HCT116 (cell line): ENCODE measurements around the gene UBTD2. TPM values are rescaled to one million over a fixed set of nuclear protein-coding genes. Genes with fewer than 3 reads are reported as not detected.

Experiments used
- ATAC-seq: fragments of 200-7000 bp; cut with Tn5 transposase; 2 replicates; pipeline ENCODE4 v1.9.1; 2020; ENCODE audit warnings: mild to moderate bottlenecking, moderate library complexity
- BruUV-seq: library from RNA; stranded (reverse); fragments of 400-500 nt; replicated peaks from 2 replicates; lab custom pipeline; 2021; lab: Mats Ljungman, UMichigan
- CTCF ChIA-PET: fragments of 300-600 bp; sonication (Branson Sonifier 250); formaldehyde crosslinking; loops from one replicate; lab custom pipeline; 2021; ENCODE audit warnings: antibody characterized with exemption; lab: Charles Lee
- POLR2A ChIA-PET: fragments of 300-600, 350-600 bp; sonication (Branson Sonifier 250); formaldehyde crosslinking; loops from one replicate; lab custom pipeline; 2021; ENCODE audit warnings: antibody characterized with exemption; lab: Charles Lee
- RAD21 ChIA-PET, 2 experiments: fragments of 300-600 bp; sonication (Branson Sonifier 250); formaldehyde crosslinking; loops; one replicate each; lab custom pipeline; 2023; ENCODE audit warnings: low total read pairs in 2 of 2; ENCODE audit not compliant: uncharacterized antibody in 2 of 2, unreplicated experiment in 2 of 2, low non-redundant PET in 1 of 2; lab: Charles Lee
- DNase-seq: peaks from one replicate; pipeline ENCODE4 v3.0.0-alpha.2; 2010; ENCODE audit warnings: low read depth, low spot score
- H2AFZ ChIP-seq: fragments of 200-600 bp; shearing (Covaris generic), sonication (generic); 2 replicates; pipeline ENCODE4 v1.6.1; 2017; ENCODE audit warnings: low read depth, mixed run types, mixed read lengths, antibody characterized with exemption, low read length; ENCODE audit not compliant: poor library complexity, severe bottlenecking
- H3K27ac ChIP-seq: 2 replicates; pipeline ENCODE4 v1.5.1; 2012; ENCODE audit warnings: low read depth, low read length
- H3K27me3 ChIP-seq: fragments of 200-600 bp; sonication (generic); 2 replicates; pipeline ENCODE4 v1.6.1; 2016; ENCODE audit warnings: mixed run types, low read length, mixed read lengths; ENCODE audit not compliant: insufficient read depth
- H3K36me3 ChIP-seq, 2 experiments: fragments of 200-500 bp in 1 of 2; fragments of 200-600 bp in 1 of 2; sonication (Bioruptor generic) in 1 of 2; sonication (generic) in 1 of 2; 2 replicates each; pipeline versions ENCODE4 v1.5.1 to v1.6.1; 2014 to 2016; ENCODE audit warnings: low read length in 2 of 2, inconsistent platforms in 1 of 2, mixed read lengths in 1 of 2, mixed run types in 1 of 2; ENCODE audit not compliant: insufficient read depth in 2 of 2, control insufficient read depth in 1 of 2
- H3K4me1 ChIP-seq, 2 experiments: fragments of 200-600 bp in 1 of 2; sonication (generic) in 1 of 2; 2 replicates each; pipeline versions ENCODE4 v1.5.1 to v1.6.1; 2012 to 2017; ENCODE audit warnings: low read length in 2 of 2, inconsistent platforms in 1 of 2, mild to moderate bottlenecking in 1 of 2, mixed read lengths in 1 of 2, mixed run types in 1 of 2, moderate library complexity in 1 of 2; ENCODE audit not compliant: insufficient read depth in 2 of 2, control insufficient read depth in 1 of 2
- H3K4me2 ChIP-seq: fragments of 200-600 bp; sonication (generic); 2 replicates; pipeline ENCODE4 v1.6.1; 2017; ENCODE audit warnings: mixed run types, low read length, mixed read lengths
- H3K4me3 ChIP-seq, 2 experiments: fragments of 200-600 bp in 1 of 2; sonication (generic) in 1 of 2; replicated peaks in 1 of 2; 2 replicates each; pipeline ENCODE4 v1.5.1; 2011 to 2016; ENCODE audit warnings: low read length in 2 of 2, control low read depth in 1 of 2, low read depth in 1 of 2, mild to moderate bottlenecking in 1 of 2, mixed read lengths in 1 of 2, mixed run types in 1 of 2
- H3K79me2 ChIP-seq: fragments of 200-600 bp; sonication (generic); 2 replicates; pipeline ENCODE4 v1.6.1; 2017; ENCODE audit warnings: mild to moderate bottlenecking, mixed run types, low read length, moderate library complexity, mixed read lengths; ENCODE audit not compliant: insufficient read depth
- H3K9ac ChIP-seq: fragments of 200-600 bp; sonication (generic); 2 replicates; pipeline ENCODE4 v1.6.1; 2016; ENCODE audit warnings: low read length, mixed read lengths
- H3K9me2 ChIP-seq: fragments of 200-600 bp; sonication (generic), shearing (Covaris generic); 2 replicates; pipeline ENCODE4 v1.6.1; 2017; ENCODE audit warnings: mixed run types, mild to moderate bottlenecking, moderate library complexity; ENCODE audit not compliant: insufficient read depth
- H3K9me3 ChIP-seq, 2 experiments: fragments of 200-500 bp in 1 of 2; fragments of 200-600 bp in 1 of 2; sonication (Bioruptor generic) in 1 of 2; sonication (generic) in 1 of 2; 2 replicates each; pipeline ENCODE4 v1.6.1; 2014 to 2017; ENCODE audit warnings: low read length in 2 of 2, mixed read lengths in 2 of 2, inconsistent platforms in 1 of 2, low read depth in 1 of 2, mild to moderate bottlenecking in 1 of 2, mixed run types in 1 of 2, moderate library complexity in 1 of 2; ENCODE audit not compliant: control insufficient read depth in 1 of 2, insufficient read depth in 1 of 2
- H4K20me1 ChIP-seq: fragments of 200-600 bp; sonication (generic), shearing (Covaris generic); 2 replicates; pipeline ENCODE4 v1.6.1; 2017; ENCODE audit warnings: mixed run types, mild to moderate bottlenecking, moderate library complexity; ENCODE audit not compliant: insufficient read depth
- ATF3 ChIP-seq: IDR thresholded peaks from 2 replicates; pipeline ENCODE4 v1.6.1; 2012
- CEBPB ChIP-seq: IDR thresholded peaks from 2 replicates; pipeline ENCODE4 v1.6.1; 2012; ENCODE audit warnings: low read depth
- EGR1 ChIP-seq: IDR thresholded peaks from 2 replicates; pipeline ENCODE4 v1.6.1; 2012; ENCODE audit warnings: low read depth
- EZH2 ChIP-seq: fragments of 200-600 bp; sonication (generic); IDR thresholded peaks from 2 replicates; pipeline ENCODE4 v1.6.1; 2017; ENCODE audit warnings: antibody characterized with exemption, mixed run types
- EZH2phosphoT487 ChIP-seq: fragments of 200-600 bp; IDR thresholded peaks from 2 replicates; pipeline ENCODE4 v1.6.1; 2018; ENCODE audit warnings: antibody characterized with exemption, borderline replicate concordance
- FOSL1 ChIP-seq: IDR thresholded peaks from 2 replicates; pipeline ENCODE4 v1.6.1; 2012; ENCODE audit warnings: low read depth
- JUND ChIP-seq: IDR thresholded peaks from 2 replicates; pipeline ENCODE4 v1.6.1; 2012
- POLR2A ChIP-seq: IDR thresholded peaks from 2 replicates; pipeline ENCODE4 v1.7.0; 2011; ENCODE audit warnings: borderline replicate concordance; ENCODE audit not compliant: insufficient read depth, insufficient read length; ENCODE audit errors: extremely low read depth
- RAD21 ChIP-seq: IDR thresholded peaks from 2 replicates; pipeline ENCODE4 v1.6.1; 2012; ENCODE audit warnings: low read depth, mild to moderate bottlenecking
- REST ChIP-seq: IDR thresholded peaks from 2 replicates; pipeline ENCODE4 v1.6.1; 2012; ENCODE audit warnings: low read depth
- SIN3A ChIP-seq: IDR thresholded peaks from 2 replicates; pipeline ENCODE4 v1.6.1; 2012; ENCODE audit warnings: low read depth
- SRF ChIP-seq: IDR thresholded peaks from 2 replicates; pipeline ENCODE4 v1.6.1; 2012; ENCODE audit warnings: low read depth
- TCF7L2 ChIP-seq: IDR thresholded peaks from 2 replicates; pipeline ENCODE4 v1.7.0; 2011; ENCODE audit warnings: borderline replicate concordance, inconsistent platforms; ENCODE audit not compliant: insufficient read depth, insufficient read length; ENCODE audit errors: extremely low read depth
- YY1 ChIP-seq: IDR thresholded peaks from 2 replicates; pipeline ENCODE4 v1.6.1; 2011; ENCODE audit warnings: low read length, low read depth, moderate library complexity, mild to moderate bottlenecking; ENCODE audit not compliant: insufficient replicate concordance; ENCODE audit errors: extremely low read depth
- ZFX ChIP-seq: fragments of 450-650 bp; IDR thresholded peaks from 2 replicates; pipeline ENCODE4 v1.6.1; 2017
- intact Hi-C: fragments of 100-400 bp; cut with micrococcal nuclease; formaldehyde crosslinking; loops from 2 replicates; pipeline ENCODE4 v1.10.0; 2022
- total RNA-seq: library from RNA; stranded (reverse); gene quantifications from one replicate; pipeline ENCODE4 v1.2.1, GENCODE V29; 2021; ENCODE audit not compliant: unreplicated experiment

Gene UBTD2
- total RNA-seq, 1 experiment from 2014 or later, result 15.9 TPM

- no peak overlapping the region for H3K4me2 ChIP-seq
- H3K79me2 ChIP-seq, result no peaks in the 10 kb centered on the region
- H3K36me3 ChIP-seq, result no peaks in the 10 kb centered on the region
- no TSS peak for BruUV-seq
- DNase-seq (no peak), ATAC-seq (no peak)
- no peak overlapping the region for H3K27ac ChIP-seq
- no peaks in the 10 kb centered on the region for H3K4me1 ChIP-seq
- H3K9ac ChIP-seq, result no peak overlapping the region
- TF ChIP-seq FOSL1 (no peak), TCF7L2 (no peak), ZFX (no peak), JUND (no peak), POLR2A (no peak), YY1 (no peak), CEBPB (no peak)
- H2AFZ ChIP-seq, result no peak overlapping the region
- ChIA-PET POLR2A (no interaction called here), CTCF (no interaction called here), RAD21 (no interaction called here)
- H3K9me2 ChIP-seq, result no peaks in the 10 kb centered on the region
- no peaks in the 10 kb centered on the region for H4K20me1 ChIP-seq
- no peaks in the 10 kb centered on the region for H3K27me3 ChIP-seq
- intact Hi-C loops, result no loop called here
- H3K4me3 ChIP-seq, result no peak overlapping the region
- H3K9me3 ChIP-seq, result no peaks in the 10 kb centered on the region
Measured at GRCh38 chr5:172321593-172321992, 38.0 kb upstream of the UBTD2 start.

GRCh38 chr5:172319708-172320441 lies 36.3 kb upstream of the UBTD2 start:
- Histone ChIP-seq H3K79me2 (no peaks in the 10 kb centered on the region), H3K4me1 (peaks cover 0 to 6% of the 10 kb centered on the region in 2 experiments; a peak in 2 of 4 replicates), H4K20me1 (no peaks in the 10 kb centered on the region), H3K4me3 (no peak overlapping the region), H3K9me3 (no peaks in the 10 kb centered on the region), H3K9me2 (no peaks in the 10 kb centered on the region), H3K27ac (no peak overlapping the region), H2AFZ (no peak overlapping the region), H3K9ac (no peak overlapping the region), H3K4me2 (no peak overlapping the region), H3K27me3 (no peaks in the 10 kb centered on the region), H3K36me3 (no peaks in the 10 kb centered on the region)
- ATAC-seq (no peak), DNase-seq (no peak)
- ChIA-PET RAD21 (no interaction called here), POLR2A (interaction anchor here (0.9 kb wide), 1 partner anchor 8 kb away, joined by 3 read pairs; no protein-coding TSS in a partner anchor), CTCF (no interaction called here)
- no TSS peak for BruUV-seq
- intact Hi-C loops, result no loop called here
- no peak for TF ChIP-seq YY1
- no peak for TF ChIP-seq EGR1
- TF ChIP-seq TCF7L2, result no peak
- TF ChIP-seq SIN3A, result no peak
- TF ChIP-seq ZFX, result no peak
- no peak for TF ChIP-seq EZH2phosphoT487
- no peak for TF ChIP-seq RAD21
- TF ChIP-seq EZH2, result no peak
- TF ChIP-seq REST, result no peak
- TF ChIP-seq JUND, result no peak
- TF ChIP-seq ATF3, result no peak
- no peak for TF ChIP-seq SRF
